ENCODE data around the gene PCDH15. TPM values are rescaled to one million over a fixed set of nuclear protein-coding genes. Genes with fewer than 3 reads are reported as not detected.

Gene PCDH15
- total and polyA plus RNA-seq, 4 donors = 0.03 to 16.9 (median 0.88) TPM

DNA sequence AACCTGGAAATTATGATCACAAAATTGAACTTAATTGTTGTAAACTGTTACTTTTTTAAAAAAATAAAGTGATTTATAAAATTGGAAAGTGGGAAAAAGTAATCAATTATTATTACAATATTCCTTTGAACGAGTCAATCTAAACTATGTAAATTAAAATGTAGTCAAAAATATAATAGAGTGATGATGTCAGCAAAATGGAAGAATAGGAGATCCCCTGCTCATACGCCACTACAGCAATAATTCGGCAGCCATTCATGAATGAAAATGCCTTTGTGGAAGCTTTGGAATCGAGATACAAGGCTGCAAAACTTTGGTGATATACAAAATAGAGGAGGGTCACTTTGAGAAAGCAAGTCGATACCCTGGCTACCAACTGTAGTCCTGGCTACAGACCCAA is 36.4 kb upstream of the PCDH15 start:
- Histone ChIP-seq H3K9ac (ENCODE audit: insufficient read depth in 1 of 2, low read length in 2 of 2) (no peak overlapping the region), H3K27ac (ENCODE audit: low read depth in 1 of 2, low read length in 1 of 2) (no peak overlapping the region), H3K4me1 (ENCODE audit: control insufficient read depth in 5 of 5, insufficient read depth in 5 of 5, low read length in 5 of 5) (no peaks in the 10 kb centered on the region), H3K27me3 (ENCODE audit: control insufficient read depth in 3 of 3, insufficient read depth in 3 of 3, low read length in 2 of 3) (no peaks in the 10 kb centered on the region), H3K9me3 (ENCODE audit: control insufficient read depth in 4 of 4, insufficient read depth in 3 of 4, low read length in 3 of 4) (peaks cover 0 to 4% (median 0%) of the 10 kb centered on the region in 4 donors), H3K36me3 (ENCODE audit: control insufficient read depth in 4 of 4, insufficient read depth in 4 of 4, low read length in 4 of 4) (no peaks in the 10 kb centered on the region), H3K4me3 (no peak overlapping the region)
- 85 to 88% methylated on average over 5 of the region's 5 CpGs for WGBS, 2 donors
- ATAC-seq (ENCODE audit: insufficient read depth, low FRiP score) (no peak), DNase-seq (no peak)
- TF ChIP-seq, protein P1, sequence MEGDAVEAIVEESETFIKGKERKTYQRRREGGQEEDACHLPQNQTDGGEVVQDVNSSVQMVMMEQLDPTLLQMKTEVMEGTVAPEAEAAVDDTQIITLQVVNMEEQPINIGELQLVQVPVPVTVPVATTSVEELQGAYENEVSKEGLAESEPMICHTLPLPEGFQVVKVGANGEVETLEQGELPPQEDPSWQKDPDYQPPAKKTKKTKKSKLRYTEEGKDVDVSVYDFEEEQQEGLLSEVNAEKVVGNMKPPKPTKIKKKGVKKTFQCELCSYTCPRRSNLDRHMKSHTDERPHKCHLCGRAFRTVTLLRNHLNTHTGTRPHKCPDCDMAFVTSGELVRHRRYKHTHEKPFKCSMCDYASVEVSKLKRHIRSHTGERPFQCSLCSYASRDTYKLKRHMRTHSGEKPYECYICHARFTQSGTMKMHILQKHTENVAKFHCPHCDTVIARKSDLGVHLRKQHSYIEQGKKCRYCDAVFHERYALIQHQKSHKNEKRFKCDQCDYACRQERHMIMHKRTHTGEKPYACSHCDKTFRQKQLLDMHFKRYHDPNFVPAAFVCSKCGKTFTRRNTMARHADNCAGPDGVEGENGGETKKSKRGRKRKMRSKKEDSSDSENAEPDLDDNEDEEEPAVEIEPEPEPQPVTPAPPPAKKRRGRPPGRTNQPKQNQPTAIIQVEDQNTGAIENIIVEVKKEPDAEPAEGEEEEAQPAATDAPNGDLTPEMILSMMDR (IDR thresholded peaks at IDR 0.05; ENCODE audit: control extremely low read depth, extremely low read depth) = no peak

DNA sequence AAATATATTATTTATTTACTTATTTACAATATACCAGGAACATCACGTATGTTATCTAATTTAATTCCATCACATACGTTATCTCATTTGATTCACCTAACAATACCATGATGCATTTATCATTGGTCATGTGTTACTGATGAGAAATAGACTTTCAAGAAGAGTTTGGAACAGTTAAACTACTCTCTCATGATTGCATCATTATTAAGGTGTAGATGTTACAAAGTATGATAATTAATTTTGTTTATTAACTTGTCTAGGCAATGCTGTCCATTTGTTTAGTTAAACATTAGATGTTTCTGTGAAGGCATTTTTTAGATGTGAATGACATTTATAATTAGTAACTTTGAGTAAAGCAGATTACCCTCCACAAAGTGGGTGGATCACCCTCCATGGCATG is 32.0 kb upstream of the PCDH15 start:
- no peak overlapping the region for H3K9ac ChIP-seq (ENCODE audit: insufficient read depth in 1 of 2, low read length in 2 of 2)
- H3K36me3 ChIP-seq (ENCODE audit: control insufficient read depth in 4 of 4, insufficient read depth in 4 of 4, low read length in 4 of 4) = no peaks in the 10 kb centered on the region
- WGBS, 2 donors = 37 to 45% methylated on average over 2 of the region's 2 CpGs
- ATAC-seq (ENCODE audit: insufficient read depth, low FRiP score) (no peak), DNase-seq (no peak)
- H3K4me3 ChIP-seq = no peak overlapping the region
- H3K4me1 ChIP-seq (ENCODE audit: control insufficient read depth in 5 of 5, insufficient read depth in 5 of 5, low read length in 5 of 5) = no peaks in the 10 kb centered on the region
- TF ChIP-seq, protein P1 (IDR thresholded peaks at IDR 0.05; ENCODE audit: control extremely low read depth, extremely low read depth) = no peak
- H3K27me3 ChIP-seq (ENCODE audit: control insufficient read depth in 3 of 3, insufficient read depth in 3 of 3, low read length in 2 of 3) = no peaks in the 10 kb centered on the region
- H3K27ac ChIP-seq (ENCODE audit: low read depth in 1 of 2, low read length in 1 of 2) = no peak overlapping the region
- no peaks in the 10 kb centered on the region for H3K9me3 ChIP-seq (ENCODE audit: control insufficient read depth in 4 of 4, insufficient read depth in 3 of 4, low read length in 3 of 4)

DNA sequence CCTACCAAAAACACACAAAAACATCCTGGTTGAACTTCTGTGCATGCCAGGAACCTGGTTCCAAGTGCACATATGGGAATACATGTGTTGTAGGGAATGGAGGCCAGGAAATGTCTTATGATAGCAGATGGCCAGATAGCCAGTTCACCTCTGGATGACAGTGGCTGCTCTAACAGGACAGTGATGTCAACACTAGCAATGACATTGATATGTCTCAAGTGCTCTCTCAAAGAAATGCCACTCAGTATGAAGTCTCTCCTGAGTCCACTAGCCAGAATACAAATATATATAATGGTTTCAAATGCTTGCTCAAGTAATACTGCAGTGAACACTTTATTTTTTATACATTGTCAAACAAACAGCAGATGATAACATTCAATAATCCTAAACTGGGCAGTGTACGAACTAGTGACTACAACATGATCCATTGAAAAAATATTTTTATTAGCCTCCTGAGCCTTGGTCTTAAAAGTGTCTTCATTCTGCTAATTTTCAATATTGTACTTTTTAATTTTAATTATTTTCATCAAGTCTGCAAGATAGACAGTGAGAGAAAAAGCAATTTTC is 26.0 kb upstream of the PCDH15 start:
- Histone ChIP-seq H3K27ac (ENCODE audit: low read depth in 1 of 2, low read length in 1 of 2) (no peak overlapping the region), H3K9ac (ENCODE audit: insufficient read depth in 1 of 2, low read length in 2 of 2) (no peak overlapping the region), H3K9me3 (ENCODE audit: control insufficient read depth in 4 of 4, insufficient read depth in 3 of 4, low read length in 3 of 4) (no peaks in the 10 kb centered on the region), H3K4me3 (no peak overlapping the region), H3K27me3 (ENCODE audit: control insufficient read depth in 3 of 3, insufficient read depth in 3 of 3, low read length in 2 of 3) (no peaks in the 10 kb centered on the region), H3K36me3 (ENCODE audit: control insufficient read depth in 4 of 4, insufficient read depth in 4 of 4, low read length in 4 of 4) (no peaks in the 10 kb centered on the region), H3K4me1 (ENCODE audit: control insufficient read depth in 5 of 5, insufficient read depth in 5 of 5, low read length in 5 of 5) (peaks cover 0 to 2% (median 0%) of the 10 kb centered on the region in 5 donors)
- WGBS, 2 donors = 72 to 77% methylated on average over 1 of the region's 1 CpG
- ATAC-seq (ENCODE audit: insufficient read depth, low FRiP score) (no peak), DNase-seq (no peak)
- TF ChIP-seq, protein P1 (IDR thresholded peaks at IDR 0.05; ENCODE audit: control extremely low read depth, extremely low read depth) = no peak

DNA sequence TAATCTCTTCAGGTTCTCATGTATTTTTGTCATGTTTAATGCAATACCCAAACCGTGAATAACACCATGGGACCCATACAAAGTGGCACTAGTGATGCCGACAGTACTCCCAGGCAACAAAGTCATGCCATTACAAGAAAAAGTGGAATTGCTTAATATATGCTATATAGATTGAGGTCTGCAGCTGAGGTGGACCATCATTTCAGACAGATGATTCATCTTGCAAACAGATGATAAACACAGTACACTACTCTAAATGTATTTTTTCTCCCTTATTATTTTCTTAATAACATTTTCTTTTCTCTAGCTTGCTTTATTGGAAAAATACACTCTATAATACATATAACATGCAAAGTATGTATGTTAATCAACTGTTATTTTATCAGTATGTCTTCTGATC is 14.6 kb upstream of the PCDH15 start:
- TF ChIP-seq, protein P1 (IDR thresholded peaks at IDR 0.05; ENCODE audit: control extremely low read depth, extremely low read depth) = no peak
- no peak overlapping the region for H3K27ac ChIP-seq (ENCODE audit: low read depth in 1 of 2, low read length in 1 of 2)
- no peak overlapping the region for H3K9ac ChIP-seq (ENCODE audit: insufficient read depth in 1 of 2, low read length in 2 of 2)
- no peak overlapping the region for H3K4me3 ChIP-seq
- ATAC-seq (ENCODE audit: insufficient read depth, low FRiP score) (no peak), DNase-seq (no peak)
- no peaks in the 10 kb centered on the region for H3K9me3 ChIP-seq (ENCODE audit: control insufficient read depth in 4 of 4, insufficient read depth in 3 of 4, low read length in 3 of 4)
- H3K36me3 ChIP-seq (ENCODE audit: control insufficient read depth in 4 of 4, insufficient read depth in 4 of 4, low read length in 4 of 4) = no peaks in the 10 kb centered on the region
- H3K27me3 ChIP-seq (ENCODE audit: control insufficient read depth in 3 of 3, insufficient read depth in 3 of 3, low read length in 2 of 3) = no peaks in the 10 kb centered on the region
- WGBS, 2 donors = 84 to 86% methylated on average over 2 of the region's 2 CpGs
- H3K4me1 ChIP-seq (ENCODE audit: control insufficient read depth in 5 of 5, insufficient read depth in 5 of 5, low read length in 5 of 5) = peaks cover 0 to 4% (median 0%) of the 10 kb centered on the region in 5 donors

Measured in lung (tissue), 12 donors.